ENCODE measurements around the gene GLIS1. TPM values are rescaled to one million over a fixed set of nuclear protein-coding genes. Genes with fewer than 3 reads are reported as not detected.

GLIS1 gene
- total and polyA plus RNA-seq, 2 donors (not counting 3 experiments of a cell fraction or from before 2014, with no cell fraction given), result not detected

DNA sequence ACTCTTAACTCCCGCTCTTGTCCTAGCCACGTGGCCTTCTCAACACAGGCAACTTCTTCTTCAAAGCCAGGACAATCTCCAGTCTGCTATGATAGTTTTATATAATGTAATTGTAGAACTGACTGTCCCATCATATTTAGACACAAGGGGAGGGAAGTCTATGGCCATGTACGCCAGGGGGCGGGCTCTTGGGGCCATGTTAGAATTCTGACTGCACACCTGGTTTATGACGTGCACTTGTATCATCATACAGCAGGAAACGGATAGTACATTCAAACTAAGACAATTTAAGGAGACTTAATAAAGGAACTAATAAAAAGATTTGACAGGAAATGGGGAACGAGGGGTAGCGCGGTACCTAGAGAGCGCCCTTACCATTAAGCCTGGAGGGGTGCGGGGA lies 258.3 kb downstream of the GLIS1 start:
- DNase-seq (ENCODE audit: low read depth, low spot score) (no peak), FAIRE-seq (no peak)
- Histone ChIP-seq H3K27me3 (ENCODE audit: control insufficient read depth in 2 of 2, insufficient read depth in 2 of 2, low read length in 2 of 2) (peaks cover 0 to 2% of the 10 kb centered on the region in 2 experiments), H3K4me2 (ENCODE audit: insufficient read depth, low read length) (no peak overlapping the region), H3K79me2 (ENCODE audit: control insufficient read depth, insufficient read depth, low read length) (no peaks in the 10 kb centered on the region), H2AFZ (ENCODE audit: low read depth, low read length) (no peak overlapping the region), H3K4me1 (ENCODE audit: control insufficient read depth, extremely low read depth, insufficient read depth, low read length) (no peaks in the 10 kb centered on the region), H3K4me3 (replicated peaks in 1 of 3; ENCODE audit: insufficient read depth in 1 of 3, low read depth in 1 of 3, low read length in 3 of 3) (no peak overlapping the region), H3K27ac (ENCODE audit: insufficient read depth, low read depth, low read length) (no peak overlapping the region), H4K20me1 (replicated peaks; ENCODE audit: control insufficient read depth, extremely low read depth, insufficient read depth, low read length) (no peaks in the 10 kb centered on the region), H3K9me3 (replicated peaks; ENCODE audit: control insufficient read depth, insufficient read depth, low read length) (no peaks in the 10 kb centered on the region), H3K9ac (replicated peaks; ENCODE audit: extremely low read depth, insufficient read depth, low read length) (no peak overlapping the region), H3K9me1 (replicated peaks; ENCODE audit: control insufficient read depth, extremely low read depth, insufficient read depth, low read length) (no peaks in the 10 kb centered on the region), H3K36me3 (ENCODE audit: control insufficient read depth in 2 of 2, extremely low read depth in 1 of 2, insufficient read depth in 2 of 2, low read length in 2 of 2) (no peaks in the 10 kb centered on the region)
- ChIA-PET POLR2A (no interaction called here), CTCF (no interaction called here)
- dilution Hi-C loops (cut with MboI; ENCODE audit: extremely low pct_ligation_motif_present, low sequenced_read_pairs), result no loop called here
- intact Hi-C loops (cut with micrococcal nuclease), result no loop called here
- no TSS peak for BruUV-seq (replicated peaks)
- TF ChIP-seq, protein P1, sequence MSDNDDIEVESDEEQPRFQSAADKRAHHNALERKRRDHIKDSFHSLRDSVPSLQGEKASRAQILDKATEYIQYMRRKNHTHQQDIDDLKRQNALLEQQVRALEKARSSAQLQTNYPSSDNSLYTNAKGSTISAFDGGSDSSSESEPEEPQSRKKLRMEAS (IDR thresholded peaks at IDR 0.05; ENCODE audit: insufficient read depth, insufficient read length), result no peak
- TF ChIP-seq EZH2 (IDR thresholded peaks at IDR 0.05; ENCODE audit: borderline replicate concordance, low read depth, low read length, severe bottlenecking) (no peak), POLR2A (IDR thresholded peaks at IDR 0.05; ENCODE audit: low read depth, low read length) (no peak), JUN (IDR thresholded peaks at IDR 0.05; ENCODE audit: borderline replicate concordance, insufficient read depth, insufficient read length, low read depth) (no peak), MYC (IDR thresholded peaks at IDR 0.05; ENCODE audit: low read depth, low read length) (no peak), GATA2 (IDR thresholded peaks at IDR 0.05; ENCODE audit: insufficient read depth, insufficient read length, low read depth, low read length) (no peak), FOS (IDR thresholded peaks at IDR 0.05; ENCODE audit: borderline replicate concordance, insufficient read depth, low read length) (no peak), POLR2AphosphoS5 (IDR thresholded peaks at IDR 0.05; ENCODE audit: insufficient read depth, low read depth, low read length) (no peak)
- TF ChIP-seq, protein P2, sequence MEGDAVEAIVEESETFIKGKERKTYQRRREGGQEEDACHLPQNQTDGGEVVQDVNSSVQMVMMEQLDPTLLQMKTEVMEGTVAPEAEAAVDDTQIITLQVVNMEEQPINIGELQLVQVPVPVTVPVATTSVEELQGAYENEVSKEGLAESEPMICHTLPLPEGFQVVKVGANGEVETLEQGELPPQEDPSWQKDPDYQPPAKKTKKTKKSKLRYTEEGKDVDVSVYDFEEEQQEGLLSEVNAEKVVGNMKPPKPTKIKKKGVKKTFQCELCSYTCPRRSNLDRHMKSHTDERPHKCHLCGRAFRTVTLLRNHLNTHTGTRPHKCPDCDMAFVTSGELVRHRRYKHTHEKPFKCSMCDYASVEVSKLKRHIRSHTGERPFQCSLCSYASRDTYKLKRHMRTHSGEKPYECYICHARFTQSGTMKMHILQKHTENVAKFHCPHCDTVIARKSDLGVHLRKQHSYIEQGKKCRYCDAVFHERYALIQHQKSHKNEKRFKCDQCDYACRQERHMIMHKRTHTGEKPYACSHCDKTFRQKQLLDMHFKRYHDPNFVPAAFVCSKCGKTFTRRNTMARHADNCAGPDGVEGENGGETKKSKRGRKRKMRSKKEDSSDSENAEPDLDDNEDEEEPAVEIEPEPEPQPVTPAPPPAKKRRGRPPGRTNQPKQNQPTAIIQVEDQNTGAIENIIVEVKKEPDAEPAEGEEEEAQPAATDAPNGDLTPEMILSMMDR (IDR thresholded peaks at IDR 0.05; ENCODE audit: extremely low read depth in 1 of 2, insufficient read depth in 1 of 2, low read depth in 1 of 2, low read length in 2 of 2), result no peak
